ENCODE results near the gene CHRNA1. TPM values are rescaled to one million over a fixed set of nuclear protein-coding genes. Genes with fewer than 3 reads are reported as not detected.

The CHRNA1 gene
- total and polyA plus RNA-seq, 10 of the 15 experiments (the other 5 are each of a cell fraction or from before 2014, with no cell fraction given), result 0.05 to 0.14 TPM; not detected in 8

DNA sequence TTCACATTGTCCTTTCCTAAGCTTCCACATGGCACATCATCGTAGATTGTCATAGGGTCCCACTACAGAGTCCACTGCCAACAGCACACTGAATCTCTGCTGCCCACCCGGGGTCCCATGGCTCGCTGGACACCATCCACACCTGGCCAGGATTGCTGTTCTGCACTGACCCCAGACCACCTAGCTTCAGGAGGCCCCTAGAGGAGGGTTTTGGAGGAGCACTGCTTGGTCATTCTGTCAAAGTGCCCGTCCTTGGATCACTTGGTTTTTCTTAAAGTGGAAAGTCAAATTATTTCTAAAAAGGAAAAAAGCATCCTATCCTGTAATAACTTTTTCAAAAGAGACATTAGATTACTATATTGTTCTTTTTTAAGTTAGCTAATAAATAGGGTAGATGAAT, 59.0 kb downstream of the CHRNA1 start:
- no peak for ATAC-seq
- RAD21 ChIA-PET (ENCODE audit: unreplicated experiment), result no interaction called here
- no peak for FAIRE-seq
- Histone ChIP-seq H3K27ac (ENCODE audit: control insufficient read depth, insufficient read depth) (no peak overlapping the region), H3K4me1 (ENCODE audit: control insufficient read depth, insufficient read depth, low read length) (no peaks in the 10 kb centered on the region), H2AFZ (ENCODE audit: control insufficient read depth, low read depth, low read length) (no peak overlapping the region), H3K36me3 (ENCODE audit: control insufficient read depth in 2 of 2, insufficient read depth in 2 of 2, low read length in 1 of 2) (no peaks in the 10 kb centered on the region), H3K9ac (ENCODE audit: control insufficient read depth, insufficient read depth, low read length) (no peak overlapping the region), H3K27me3 (replicated peaks in 1 of 2; ENCODE audit: control insufficient read depth in 2 of 2, insufficient read depth in 2 of 2, low read length in 1 of 2) (no peaks in the 10 kb centered on the region; a peak in 1 of 4 replicates), H3K4me2 (ENCODE audit: control insufficient read depth, insufficient read depth) (no peak overlapping the region), H3K4me3 (no peak overlapping the region), H4K20me1 (ENCODE audit: control insufficient read depth, insufficient read depth) (no peaks in the 10 kb centered on the region), H3K79me2 (ENCODE audit: control insufficient read depth, insufficient read depth, low read length) (no peaks in the 10 kb centered on the region), H3K9me3 (replicated peaks; ENCODE audit: control insufficient read depth, insufficient read depth, low read length) (no peaks in the 10 kb centered on the region; the same call in 2 of the 3 replicates)
- no peak for DNase-seq (ENCODE audit: low read depth, low spot score)
- in situ Hi-C loops (cut with MboI) (no loop called here), intact Hi-C loops (cut with micrococcal nuclease; ENCODE audit: unreplicated experiment) (no loop called here)
- SMC1A ChIA-PET (ENCODE audit: uncharacterized antibody, unreplicated experiment), result no interaction called here
- no TSS peak for BruUV-seq (replicated peaks)
- 0% methylated on average over 4 of the region's 4 CpGs for WGBS (ENCODE audit: insufficient coverage, insufficient replicate concordance, low lambda C conversion rate, missing lambda C conversion rate)
- CTCF ChIA-PET, result interaction anchor here (1.5 kb wide), 1 partner anchor 10 kb away, joined by 3 read pairs; no protein-coding TSS in a partner anchor
- TF ChIP-seq, protein P1, sequence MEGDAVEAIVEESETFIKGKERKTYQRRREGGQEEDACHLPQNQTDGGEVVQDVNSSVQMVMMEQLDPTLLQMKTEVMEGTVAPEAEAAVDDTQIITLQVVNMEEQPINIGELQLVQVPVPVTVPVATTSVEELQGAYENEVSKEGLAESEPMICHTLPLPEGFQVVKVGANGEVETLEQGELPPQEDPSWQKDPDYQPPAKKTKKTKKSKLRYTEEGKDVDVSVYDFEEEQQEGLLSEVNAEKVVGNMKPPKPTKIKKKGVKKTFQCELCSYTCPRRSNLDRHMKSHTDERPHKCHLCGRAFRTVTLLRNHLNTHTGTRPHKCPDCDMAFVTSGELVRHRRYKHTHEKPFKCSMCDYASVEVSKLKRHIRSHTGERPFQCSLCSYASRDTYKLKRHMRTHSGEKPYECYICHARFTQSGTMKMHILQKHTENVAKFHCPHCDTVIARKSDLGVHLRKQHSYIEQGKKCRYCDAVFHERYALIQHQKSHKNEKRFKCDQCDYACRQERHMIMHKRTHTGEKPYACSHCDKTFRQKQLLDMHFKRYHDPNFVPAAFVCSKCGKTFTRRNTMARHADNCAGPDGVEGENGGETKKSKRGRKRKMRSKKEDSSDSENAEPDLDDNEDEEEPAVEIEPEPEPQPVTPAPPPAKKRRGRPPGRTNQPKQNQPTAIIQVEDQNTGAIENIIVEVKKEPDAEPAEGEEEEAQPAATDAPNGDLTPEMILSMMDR (IDR thresholded peaks at IDR 0.05 in 2 of 3, conservative IDR thresholded peaks at IDR 0.05 in 1 of 3; ENCODE audit: control insufficient read depth in 2 of 3, extremely low read depth in 1 of 3, insufficient read depth in 1 of 3, low read depth in 3 of 3, low read length in 3 of 3), result 0 out of 6 replicates have a peak, but pooled peaks of 1 of the 3 experiments have one; percentile 2
- no peak for TF ChIP-seq KDM1A (IDR thresholded peaks at IDR 0.05; ENCODE audit: borderline replicate concordance)
- POLR2A ChIA-PET, result no interaction called here

DNA sequence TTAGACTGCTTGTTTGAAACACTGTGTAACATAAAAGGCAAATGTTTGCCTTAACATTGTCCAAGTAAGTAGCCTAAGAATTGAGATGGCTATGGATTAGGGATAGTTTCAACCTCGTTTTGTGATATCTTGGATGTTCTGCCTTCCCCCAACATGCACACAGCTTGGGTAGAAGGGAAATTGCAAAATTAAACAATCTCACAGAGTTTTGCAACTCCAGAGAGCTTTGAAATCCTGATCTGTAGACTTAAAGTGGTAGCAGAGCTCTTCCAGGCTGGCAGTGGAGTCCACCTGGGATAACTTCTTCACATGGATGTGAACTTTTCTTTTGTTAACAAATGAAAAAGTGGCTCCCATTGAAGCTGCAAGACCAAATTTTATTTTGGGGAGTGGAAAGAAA, 59.6 kb downstream of the CHRNA1 start:
- BruUV-seq (replicated peaks), result no TSS peak
- ChIA-PET RAD21 (ENCODE audit: unreplicated experiment) (no interaction called here), SMC1A (ENCODE audit: uncharacterized antibody, unreplicated experiment) (no interaction called here), CTCF (interaction anchor here (0.6 to 1.5 kb wide), 2 partner anchors 9 to 16 kb away, joined by 3 read pairs; no protein-coding TSS in a partner anchor), POLR2A (no interaction called here)
- Histone ChIP-seq H3K4me2 (ENCODE audit: control insufficient read depth, insufficient read depth) (no peak overlapping the region), H2AFZ (ENCODE audit: control insufficient read depth, low read depth, low read length) (no peak overlapping the region), H4K20me1 (ENCODE audit: control insufficient read depth, insufficient read depth) (no peaks in the 10 kb centered on the region), H3K4me1 (ENCODE audit: control insufficient read depth, insufficient read depth, low read length) (no peaks in the 10 kb centered on the region), H3K27ac (ENCODE audit: control insufficient read depth, insufficient read depth) (no peak overlapping the region), H3K79me2 (ENCODE audit: control insufficient read depth, insufficient read depth, low read length) (no peaks in the 10 kb centered on the region), H3K36me3 (ENCODE audit: control insufficient read depth in 2 of 2, insufficient read depth in 2 of 2, low read length in 1 of 2) (no peaks in the 10 kb centered on the region), H3K9me3 (replicated peaks; ENCODE audit: control insufficient read depth, insufficient read depth, low read length) (no peaks in the 10 kb centered on the region; the same call in 2 of the 3 replicates), H3K9ac (ENCODE audit: control insufficient read depth, insufficient read depth, low read length) (no peak overlapping the region), H3K27me3 (replicated peaks in 1 of 2; ENCODE audit: control insufficient read depth in 2 of 2, insufficient read depth in 2 of 2, low read length in 1 of 2) (no peaks in the 10 kb centered on the region; a peak in 1 of 4 replicates), H3K4me3 (no peak overlapping the region)
- in situ Hi-C loops (cut with MboI), result no loop called here
- WGBS (ENCODE audit: insufficient coverage, insufficient replicate concordance, low lambda C conversion rate, missing lambda C conversion rate), result 0% methylated on average over 1 of the region's 1 CpG
- ATAC-seq, result no peak
- TF ChIP-seq CEBPB (IDR thresholded peaks at IDR 0.05; ENCODE audit: borderline replicate concordance in 1 of 2, low read depth in 2 of 2, low read length in 2 of 2), result no peak
- TF ChIP-seq POU2F2 (IDR thresholded peaks at IDR 0.05; ENCODE audit: borderline replicate concordance, low read depth, low read length), result no peak
- TF ChIP-seq FOS (IDR thresholded peaks at IDR 0.05; ENCODE audit: borderline replicate concordance, extremely low read depth, insufficient read length), result no peak
- no peak for TF ChIP-seq POLR2AphosphoS2 (IDR thresholded peaks at IDR 0.05; ENCODE audit: low read depth, low read length)
- no peak for TF ChIP-seq MEF2B (IDR thresholded peaks at IDR 0.05; ENCODE audit: partially characterized antibody, poor library complexity, severe bottlenecking)
- TF ChIP-seq RAD51 (IDR thresholded peaks at IDR 0.05), result no peak
- TF ChIP-seq NFXL1 (IDR thresholded peaks at IDR 0.05; ENCODE audit: borderline replicate concordance), result no peak
- TF ChIP-seq PML (IDR thresholded peaks at IDR 0.05; ENCODE audit: low read length), result no peak
- FAIRE-seq, result no peak
- no peak for DNase-seq (ENCODE audit: low read depth, low spot score)
- intact Hi-C loops (cut with micrococcal nuclease; ENCODE audit: unreplicated experiment), result no loop called here
